Measurements from ENCODE around the gene BCL2L1. TPM values are rescaled to one million over a fixed set of nuclear protein-coding genes. Genes with fewer than 3 reads are reported as not detected.
"Not testable (repeated sequence)": the region's sequence is repeated elsewhere in the genome, so short reads cannot be mapped to it uniquely, and the experiment has no call there.

The BCL2L1 gene
- total RNA-seq = 32.6 TPM

- DNase-seq (ENCODE audit: low spot score in 2 of 2) (peak; percentile 56 to 65), FAIRE-seq (no peak)
Observed at GRCh38 chr20:31722257-31723068, at the start of gene BCL2L1. BCL2L1 (minus strand) TSS chr20:31722868; CDS start chr20:31722218, 650 bp downstream.

GRCh38 chr20:31770243-31770642 lies 47.6 kb upstream of the BCL2L1 start:
- FAIRE-seq (no peak), DNase-seq (ENCODE audit: low spot score in 2 of 2) (no peak)

GRCh38 chr20:31769681-31770080 lies 47.0 kb upstream of the BCL2L1 start:
- FAIRE-seq (no peak), DNase-seq (ENCODE audit: low spot score in 2 of 2) (no peak)

GRCh38 chr20:31767805-31768204 lies 45.1 kb upstream of the BCL2L1 start:
- FAIRE-seq (no peak), DNase-seq (ENCODE audit: low spot score in 2 of 2) (no peak)

- FAIRE-seq = no peak
Observed at GRCh38 chr20:31764641-31765305, 42.1 kb upstream of the BCL2L1 start.

GRCh38 chr20:31760519-31761240 lies 38.0 kb upstream of the BCL2L1 start:
- DNase-seq (ENCODE audit: low spot score in 2 of 2) (no peak), FAIRE-seq (no peak)

More at GRCh38 chr20:31764641-31765305, 42.1 kb upstream of the BCL2L1 start:
- no peak for DNase-seq (ENCODE audit: low spot score in 2 of 2)

GRCh38 chr20:31759836-31760518 lies 37.3 kb upstream of the BCL2L1 start:
- FAIRE-seq (no peak), DNase-seq (ENCODE audit: low spot score in 2 of 2) (no peak)

- FAIRE-seq = no peak
- no peak for DNase-seq (ENCODE audit: low spot score in 2 of 2)
Observed at GRCh38 chr20:31758991-31759390, 36.3 kb upstream of the BCL2L1 start.

GRCh38 chr20:31758521-31758920 lies 35.9 kb upstream of the BCL2L1 start:
- DNase-seq (ENCODE audit: low spot score in 2 of 2) (no peak), FAIRE-seq (no peak)

- DNase-seq (ENCODE audit: low spot score in 2 of 2) = no peak
- no peak for FAIRE-seq
Observed at GRCh38 chr20:31757254-31757653, 34.6 kb upstream of the BCL2L1 start.

GRCh38 chr20:31751126-31751525 lies 28.5 kb upstream of the BCL2L1 start:
- no peak for FAIRE-seq
- DNase-seq (ENCODE audit: low spot score in 2 of 2) = no peak

GRCh38 chr20:31749223-31749622 lies 26.6 kb upstream of the BCL2L1 start:
- no peak for FAIRE-seq
- DNase-seq (ENCODE audit: low spot score in 2 of 2) = no peak

GRCh38 chr20:31747640-31748039 lies 25.0 kb upstream of the BCL2L1 start:
- FAIRE-seq (no peak), DNase-seq (ENCODE audit: low spot score in 2 of 2) (no peak)

- not testable (repeated sequence) for DNase-seq (ENCODE audit: low spot score in 2 of 2); FAIRE-seq
Observed at GRCh38 chr20:31747028-31747427, 24.4 kb upstream of the BCL2L1 start.

- no peak for FAIRE-seq
- no peak for DNase-seq (ENCODE audit: low spot score in 2 of 2)
Observed at GRCh38 chr20:31746068-31746878, 23.6 kb upstream of the BCL2L1 start.

- FAIRE-seq = no peak
- no peak for DNase-seq (ENCODE audit: low spot score in 2 of 2)
Observed at GRCh38 chr20:31740656-31741323, 18.1 kb upstream of the BCL2L1 start.

GRCh38 chr20:31740208-31740607 lies 17.5 kb upstream of the BCL2L1 start:
- FAIRE-seq = no peak

GRCh38 chr20:31739550-31739977 lies 16.9 kb upstream of the BCL2L1 start:
- no peak for FAIRE-seq
- no peak for DNase-seq (ENCODE audit: low spot score in 2 of 2)

More at GRCh38 chr20:31740208-31740607, 17.5 kb upstream of the BCL2L1 start:
- no peak for DNase-seq (ENCODE audit: low spot score in 2 of 2)

Data from frontal cortex (tissue), 4 donors.